NCI-H2196 (cell line): ENCODE results near the gene RSPH4A.
"Not testable (repeated sequence)": the region's sequence is repeated elsewhere in the genome, so short reads cannot be mapped to it uniquely, and the experiment has no call there.

Source experiments
- DNase-seq: peaks from one replicate; lab custom pipeline; 2025; ENCODE audit not compliant: unreplicated experiment; lab: John Stamatoyannopoulos, UW

RSPH4A gene

DNA sequence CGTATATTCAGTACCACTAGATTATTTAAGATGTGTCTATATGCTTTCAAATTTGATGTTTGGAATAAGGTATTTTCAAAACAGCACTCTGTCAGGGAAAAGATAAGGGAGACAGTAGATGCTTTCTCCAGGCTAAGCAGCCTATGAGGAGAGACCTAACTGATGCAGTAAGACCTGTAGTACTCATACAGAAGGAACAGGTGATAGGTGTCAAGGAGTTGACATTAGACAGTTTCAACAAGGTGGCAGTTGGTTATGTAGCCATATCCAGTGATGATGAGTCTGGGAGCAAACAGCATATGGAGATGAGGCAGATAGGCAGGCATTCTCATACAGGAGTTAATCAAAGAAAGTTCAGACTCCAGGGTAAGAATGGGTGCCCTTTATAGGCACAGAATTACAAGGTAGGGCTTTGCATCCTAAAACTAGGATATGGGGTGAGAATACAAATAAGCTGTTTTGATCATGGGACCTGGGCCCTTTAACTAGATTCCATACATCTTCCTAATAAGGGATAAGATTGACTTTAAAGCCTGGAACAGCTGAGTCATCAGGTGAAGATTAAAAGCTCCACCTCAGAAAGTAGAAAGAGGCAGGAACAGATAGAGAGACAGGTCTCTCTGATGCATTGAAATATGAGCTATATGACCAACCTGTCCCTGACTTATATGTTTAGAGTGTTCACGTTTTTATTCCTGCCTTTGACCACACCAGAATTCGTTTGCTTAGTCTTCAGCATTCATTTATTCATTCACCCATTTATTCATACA is 7.9 kb downstream of the RSPH4A start:
- no peak for DNase-seq

GRCh38 chr6:116625872-116626271 is 9.6 kb downstream of the RSPH4A start:
- no peak for DNase-seq

- no peak for DNase-seq
Observed at GRCh38 chr6:116629563-116629981, 13.3 kb downstream of the RSPH4A start.

DNA sequence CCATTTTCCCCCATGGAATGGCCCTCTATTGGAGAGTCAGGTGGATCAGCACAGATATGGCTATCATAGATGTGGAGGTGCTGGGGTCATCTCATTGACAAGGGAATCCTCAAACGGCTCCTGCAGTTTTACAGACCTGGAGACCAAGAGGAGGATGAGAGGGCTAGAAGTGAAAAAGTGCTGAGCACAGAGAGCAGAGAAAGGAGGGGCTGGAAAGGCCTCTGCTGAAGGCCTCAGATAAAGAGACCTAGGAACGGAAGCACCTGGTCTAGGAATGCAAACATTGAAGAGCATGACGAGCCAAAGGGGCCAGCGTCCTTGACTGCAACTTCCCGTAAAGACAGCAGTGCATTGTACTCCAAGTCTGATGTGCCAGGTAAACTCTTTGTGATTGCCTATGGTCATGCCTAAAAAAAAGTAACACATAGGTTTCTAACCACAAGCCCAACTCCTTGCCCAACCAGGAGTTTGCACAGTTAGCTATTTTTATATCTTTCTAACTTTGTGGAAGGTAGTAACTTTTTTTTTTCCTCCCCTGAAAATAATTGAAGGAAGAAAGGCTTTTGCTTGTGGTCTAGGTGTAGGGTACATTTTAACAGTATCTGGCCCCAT is 15.2 kb downstream of the RSPH4A start:
- DNase-seq, result peak; percentile 8

DNA sequence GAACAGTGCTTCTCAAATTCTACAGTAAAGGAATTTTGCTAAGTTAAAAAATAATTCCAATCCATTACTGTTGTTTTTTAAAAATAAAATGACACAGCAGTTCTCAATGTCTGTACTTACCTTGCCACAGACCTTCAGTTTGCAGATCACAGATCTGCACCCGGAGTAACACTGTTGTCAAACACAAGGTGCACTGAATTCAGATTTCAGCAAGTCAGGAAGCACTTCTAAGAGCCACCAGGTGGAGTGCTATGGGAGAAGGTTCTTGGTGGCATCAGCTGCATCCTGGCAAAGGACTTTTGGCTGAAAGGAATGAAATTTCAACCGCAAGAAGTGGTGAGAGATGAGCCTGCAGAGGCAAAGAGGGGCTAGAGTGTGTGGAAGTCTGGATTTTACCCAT is 17.4 kb downstream of the RSPH4A start:
- no peak for DNase-seq

- no peak for DNase-seq
Observed at GRCh38 chr6:116648156-116648555, 31.9 kb downstream of the RSPH4A start.

- DNase-seq, result no peak
Observed at GRCh38 chr6:116649129-116649528, 32.9 kb downstream of the RSPH4A start.

GRCh38 chr6:116651916-116652315 is 35.6 kb downstream of the RSPH4A start:
- DNase-seq, result no peak

DNA sequence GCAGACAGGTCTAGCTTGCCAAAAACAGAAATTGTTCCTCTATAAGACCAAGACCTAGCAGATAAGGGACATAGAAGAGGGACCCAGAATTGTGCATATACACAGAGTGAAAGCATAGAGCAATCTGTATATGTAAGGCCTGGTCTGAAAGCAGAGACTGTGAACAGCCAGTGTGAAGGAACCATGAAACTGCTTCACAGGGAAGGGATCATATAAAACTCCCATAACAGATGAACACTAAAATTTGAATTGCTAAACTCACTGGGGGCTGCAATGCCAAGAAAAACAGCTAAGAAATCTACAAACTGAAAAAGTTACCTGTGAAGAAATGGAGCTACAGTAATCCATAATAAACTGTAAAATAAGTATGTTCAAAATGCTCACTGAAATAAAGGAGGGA is 45.3 kb downstream of the RSPH4A start:
- DNase-seq, result no peak

DNA sequence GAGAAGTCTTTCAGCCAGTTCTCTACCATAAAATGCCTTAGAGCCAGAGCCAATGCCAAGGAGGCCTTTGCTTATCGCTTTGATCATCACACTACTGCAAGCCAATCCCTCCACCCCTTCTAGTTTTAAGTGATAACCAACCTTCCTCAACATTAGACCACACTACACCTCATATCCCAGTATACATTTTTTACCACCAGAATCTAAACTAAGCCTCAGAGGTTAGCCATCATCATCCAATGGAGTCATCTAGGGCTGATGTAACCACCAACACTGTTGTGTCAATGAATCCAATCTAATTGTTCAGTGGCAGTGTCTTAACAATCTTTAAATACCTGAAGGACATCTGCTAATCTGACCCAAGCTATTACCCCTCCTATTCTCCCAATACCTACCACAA is 45.9 kb downstream of the RSPH4A start:
- DNase-seq, result no peak

GRCh38 chr6:116663308-116663707 is 47.0 kb downstream of the RSPH4A start:
- DNase-seq, result no peak

DNA sequence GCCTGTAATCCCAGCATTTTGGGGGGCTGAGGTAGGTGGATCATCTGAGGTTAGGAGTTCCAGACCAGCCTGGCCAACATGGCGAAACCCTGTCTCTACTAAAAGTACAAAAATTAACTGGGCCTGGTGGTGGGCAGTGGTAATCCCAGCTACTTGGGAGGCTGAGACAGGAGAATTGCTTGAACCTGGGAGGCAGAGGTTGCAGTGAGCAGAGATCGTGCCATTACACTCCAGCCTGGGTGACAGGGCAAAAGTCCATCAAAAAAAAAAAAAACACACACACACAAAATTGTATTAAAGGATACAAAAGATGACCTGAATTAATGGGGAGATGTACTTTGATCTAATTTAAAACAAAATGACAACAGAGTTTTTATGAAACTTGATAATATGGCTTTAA is 47.9 kb downstream of the RSPH4A start:
- DNase-seq, result not testable (repeated sequence)

DNA sequence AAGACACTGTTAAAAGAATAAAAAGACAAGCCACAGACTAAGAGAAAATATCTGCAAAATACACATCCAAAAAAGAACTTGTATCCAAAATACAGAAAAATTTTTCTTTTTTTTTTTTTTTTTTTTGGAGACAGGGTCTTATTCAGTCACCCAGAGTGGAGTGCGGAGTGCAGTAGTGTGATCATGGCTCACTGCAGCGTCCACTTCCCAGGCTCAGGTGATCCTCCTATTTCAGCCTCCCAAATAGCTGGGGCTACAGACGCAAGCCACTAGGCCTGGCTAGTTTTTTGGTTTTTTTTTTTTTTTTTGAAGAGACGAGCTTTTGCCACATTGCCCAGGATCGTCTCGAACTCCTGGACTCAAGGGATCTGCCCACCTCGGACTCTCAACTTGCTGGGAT is 49.2 kb downstream of the RSPH4A start:
- DNase-seq, result no peak

DNA sequence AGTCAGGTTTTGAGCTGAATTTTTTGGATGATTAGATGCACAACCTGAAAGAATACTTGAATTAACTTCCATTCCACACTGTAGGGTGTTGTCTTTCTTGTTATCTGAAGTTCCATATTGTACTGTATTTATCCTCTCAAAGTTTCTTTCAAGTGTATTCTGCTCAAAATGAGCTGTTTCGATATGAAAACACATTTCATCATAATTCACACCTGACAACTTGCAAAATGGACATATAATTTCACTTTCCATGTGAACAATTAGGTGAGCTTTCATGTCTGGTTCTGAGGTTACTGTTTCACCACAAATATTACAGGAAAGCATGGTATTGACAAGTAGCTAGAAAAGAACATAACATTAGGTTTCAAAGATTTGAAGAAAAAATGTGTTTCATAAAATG is 50.6 kb downstream of the RSPH4A start:
- DNase-seq, result no peak

- DNase-seq, result no peak
Observed at GRCh38 chr6:116667623-116668022, 51.3 kb downstream of the RSPH4A start.

DNA sequence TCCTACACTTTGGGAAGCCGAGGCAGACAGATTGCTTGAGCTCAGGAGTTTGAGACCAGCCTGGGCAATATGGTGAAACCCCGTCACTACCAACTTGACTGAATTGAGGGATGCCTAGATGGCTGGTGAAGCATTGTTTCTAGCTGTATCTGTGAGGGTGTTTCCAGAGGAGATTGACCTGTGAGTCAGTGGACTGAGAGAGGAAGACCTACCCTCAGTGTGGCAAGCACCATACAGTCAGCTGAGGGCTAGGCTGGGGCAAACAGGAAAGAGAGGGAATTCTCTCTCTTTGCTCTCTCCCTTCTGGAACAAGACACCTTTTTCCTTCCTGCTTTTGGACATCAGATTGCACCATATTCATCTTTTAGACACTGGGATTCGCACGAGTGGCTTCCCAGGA is 56.0 kb downstream of the RSPH4A start:
- DNase-seq, result no peak

DNA sequence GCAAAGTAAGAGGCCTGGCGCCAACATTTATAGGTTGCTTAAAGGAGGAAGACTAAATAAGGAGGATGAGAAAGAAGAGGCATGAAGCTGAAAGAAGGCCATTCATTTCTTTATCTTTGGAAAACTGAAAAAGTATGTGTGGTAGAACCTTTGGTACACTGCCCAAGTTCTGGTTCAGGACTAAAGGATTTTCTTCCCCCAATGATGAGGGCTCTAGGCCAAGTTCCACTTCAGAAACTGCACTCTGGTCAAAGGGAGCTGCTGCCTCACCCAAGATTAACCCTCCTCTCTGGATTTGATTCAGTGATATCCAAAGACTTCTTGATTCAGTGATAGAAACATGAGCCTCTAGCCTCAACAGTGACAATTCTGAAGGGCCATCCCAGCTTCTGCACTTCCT is 59.7 kb downstream of the RSPH4A start:
- DNase-seq, result no peak

- DNase-seq, result peak; percentile 92
Observed at GRCh38 chr6:116680880-116681672, 64.8 kb downstream of the RSPH4A start, which contains the start of gene KPNA5. Gene KPNA5 (plus strand): TSS chr6:116681211. CDS start chr6:116681335, 124 bp downstream.

- DNase-seq, result no peak
Observed at GRCh38 chr6:116682334-116682712, 66.0 kb downstream of the RSPH4A start.
